ENCODE data around the gene RYR3.

The RYR3 gene

DNA sequence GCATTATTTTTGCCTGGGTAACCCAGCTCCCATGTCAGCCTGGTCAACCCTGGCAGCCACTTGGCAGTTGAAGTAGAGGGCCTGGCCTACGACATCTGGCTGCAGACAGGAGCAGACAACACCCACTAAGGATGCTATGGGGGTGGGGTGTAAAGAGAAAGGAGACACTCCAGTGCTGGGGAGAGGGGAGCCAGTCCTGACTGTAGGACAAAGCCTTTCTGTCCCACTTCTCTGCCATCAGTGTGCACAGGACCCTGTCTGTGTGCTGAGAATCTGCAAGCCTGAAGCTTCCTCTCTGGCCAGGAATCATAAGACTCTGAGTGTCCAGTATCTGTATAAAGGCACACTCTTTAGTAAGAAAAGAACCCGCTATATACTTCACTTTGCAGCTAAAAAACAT lies 561.2 kb downstream of the RYR3 start:
- Histone ChIP-seq H3F3A (ENCODE audit: insufficient read depth) (no peaks in the 10 kb centered on the region), H3K9ac (ENCODE audit: low read length) (no peak overlapping the region), H2AFZ (ENCODE audit: low read depth, low read length, severe bottlenecking) (no peak overlapping the region), H3K9me3 (ENCODE audit: insufficient read depth, low read length) (no peaks in the 10 kb centered on the region), H3K4me2 (ENCODE audit: low read depth, low read length, poor library complexity, severe bottlenecking) (no peak overlapping the region), H3K27ac (ENCODE audit: low read depth, low read length) (no peak overlapping the region), H3K27me3 (ENCODE audit: low read length) (no peaks in the 10 kb centered on the region), H3K9me2 (replicated peaks; ENCODE audit: insufficient read depth, low read length) (no peaks in the 10 kb centered on the region), H3K36me3 (ENCODE audit: low read length) (no peaks in the 10 kb centered on the region), H3K79me2 (ENCODE audit: insufficient read depth, low read length) (no peaks in the 10 kb centered on the region), H4K20me1 (ENCODE audit: low read depth, low read length) (no peaks in the 10 kb centered on the region), H3K4me3 (ENCODE audit: insufficient read depth, low read length, poor library complexity, severe bottlenecking) (no peak overlapping the region)
- TF ChIP-seq, protein P1, sequence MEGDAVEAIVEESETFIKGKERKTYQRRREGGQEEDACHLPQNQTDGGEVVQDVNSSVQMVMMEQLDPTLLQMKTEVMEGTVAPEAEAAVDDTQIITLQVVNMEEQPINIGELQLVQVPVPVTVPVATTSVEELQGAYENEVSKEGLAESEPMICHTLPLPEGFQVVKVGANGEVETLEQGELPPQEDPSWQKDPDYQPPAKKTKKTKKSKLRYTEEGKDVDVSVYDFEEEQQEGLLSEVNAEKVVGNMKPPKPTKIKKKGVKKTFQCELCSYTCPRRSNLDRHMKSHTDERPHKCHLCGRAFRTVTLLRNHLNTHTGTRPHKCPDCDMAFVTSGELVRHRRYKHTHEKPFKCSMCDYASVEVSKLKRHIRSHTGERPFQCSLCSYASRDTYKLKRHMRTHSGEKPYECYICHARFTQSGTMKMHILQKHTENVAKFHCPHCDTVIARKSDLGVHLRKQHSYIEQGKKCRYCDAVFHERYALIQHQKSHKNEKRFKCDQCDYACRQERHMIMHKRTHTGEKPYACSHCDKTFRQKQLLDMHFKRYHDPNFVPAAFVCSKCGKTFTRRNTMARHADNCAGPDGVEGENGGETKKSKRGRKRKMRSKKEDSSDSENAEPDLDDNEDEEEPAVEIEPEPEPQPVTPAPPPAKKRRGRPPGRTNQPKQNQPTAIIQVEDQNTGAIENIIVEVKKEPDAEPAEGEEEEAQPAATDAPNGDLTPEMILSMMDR (IDR thresholded peaks at IDR 0.05; ENCODE audit: insufficient read depth, low read length, poor library complexity, severe bottlenecking) = no peak
- no peak for TF ChIP-seq EZH2phosphoT487 (conservative IDR thresholded peaks at IDR 0.05; ENCODE audit: low read length)

DNA sequence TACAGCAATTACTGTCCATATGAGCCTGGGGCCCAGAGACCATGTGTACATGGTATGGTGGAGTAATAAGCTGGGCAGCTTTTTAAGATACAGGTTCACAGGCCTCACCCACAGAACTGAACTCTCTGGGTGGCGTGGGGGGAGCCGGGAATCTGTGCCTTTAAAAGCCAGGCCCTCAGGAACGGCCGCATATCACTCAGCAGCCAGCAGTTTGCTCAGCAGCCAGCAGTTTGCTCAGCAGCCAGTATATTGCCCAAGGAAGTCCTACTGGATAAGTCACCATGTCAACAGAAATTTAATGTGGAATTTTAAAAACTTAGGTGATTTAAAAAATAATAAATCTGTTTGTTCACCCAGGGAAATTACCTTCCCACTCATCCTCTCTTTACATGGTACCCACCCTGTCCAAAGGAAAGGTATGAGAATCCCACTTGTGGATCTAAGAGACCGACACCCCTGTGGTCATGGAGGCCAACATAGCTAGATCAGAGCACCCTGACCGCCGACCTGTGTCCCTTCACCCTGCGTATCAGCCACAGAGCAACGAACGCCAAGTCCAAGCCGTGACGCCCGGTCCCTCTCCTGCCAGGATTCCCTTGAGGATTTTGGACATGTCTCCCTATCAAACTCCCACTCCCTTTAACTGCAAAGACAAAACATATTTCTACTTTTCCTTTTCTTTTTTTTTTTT lies 561.8 kb downstream of the RYR3 start:
- Histone ChIP-seq H3K9me2 (replicated peaks; ENCODE audit: insufficient read depth, low read length) (no peaks in the 10 kb centered on the region), H3K27me3 (ENCODE audit: low read length) (no peaks in the 10 kb centered on the region), H3K9me3 (ENCODE audit: insufficient read depth, low read length) (no peaks in the 10 kb centered on the region), H3K4me2 (ENCODE audit: low read depth, low read length, poor library complexity, severe bottlenecking) (no peak overlapping the region), H3K4me3 (ENCODE audit: insufficient read depth, low read length, poor library complexity, severe bottlenecking) (no peak overlapping the region), H2AFZ (ENCODE audit: low read depth, low read length, severe bottlenecking) (no peak overlapping the region), H3K9ac (ENCODE audit: low read length) (no peak overlapping the region), H3F3A (ENCODE audit: insufficient read depth) (no peaks in the 10 kb centered on the region), H4K20me1 (ENCODE audit: low read depth, low read length) (no peaks in the 10 kb centered on the region), H3K27ac (ENCODE audit: low read depth, low read length) (no peak overlapping the region), H3K79me2 (ENCODE audit: insufficient read depth, low read length) (no peaks in the 10 kb centered on the region), H3K36me3 (ENCODE audit: low read length) (no peaks in the 10 kb centered on the region)
- TF ChIP-seq, protein P1 (IDR thresholded peaks at IDR 0.05; ENCODE audit: insufficient read depth, low read length, poor library complexity, severe bottlenecking) = no peak
- TF ChIP-seq EZH2phosphoT487 (conservative IDR thresholded peaks at IDR 0.05; ENCODE audit: low read length) = no peak

DNA sequence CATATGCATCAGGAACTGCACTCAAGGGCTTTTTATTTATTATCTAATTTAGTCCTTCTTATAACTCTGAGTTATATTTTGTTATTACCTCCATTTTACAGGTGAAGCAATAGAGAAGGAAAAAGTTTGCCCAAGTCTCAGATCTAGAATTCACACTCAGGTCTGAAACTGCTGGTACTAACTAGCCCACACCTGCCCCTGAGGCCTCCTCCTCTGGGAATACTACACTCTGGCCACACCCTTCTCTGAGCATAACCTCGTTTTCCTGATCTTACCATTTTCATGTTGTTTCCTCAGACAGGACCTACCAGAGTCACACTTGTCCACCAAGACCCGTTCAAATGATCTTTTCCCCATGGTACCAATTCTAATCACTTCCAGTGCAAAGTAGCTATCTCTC lies 563.4 kb downstream of the RYR3 start:
- TF ChIP-seq, protein P1 (IDR thresholded peaks at IDR 0.05; ENCODE audit: insufficient read depth, low read length, poor library complexity, severe bottlenecking) = no peak
- TF ChIP-seq EZH2phosphoT487 (conservative IDR thresholded peaks at IDR 0.05; ENCODE audit: low read length) = no peak
- Histone ChIP-seq H3K4me2 (ENCODE audit: low read depth, low read length, poor library complexity, severe bottlenecking) (no peak overlapping the region), H3K27me3 (ENCODE audit: low read length) (no peaks in the 10 kb centered on the region), H3K9me2 (replicated peaks; ENCODE audit: insufficient read depth, low read length) (no peaks in the 10 kb centered on the region), H3F3A (ENCODE audit: insufficient read depth) (no peaks in the 10 kb centered on the region), H4K20me1 (ENCODE audit: low read depth, low read length) (no peaks in the 10 kb centered on the region), H3K9ac (ENCODE audit: low read length) (no peak overlapping the region), H2AFZ (ENCODE audit: low read depth, low read length, severe bottlenecking) (no peak overlapping the region), H3K79me2 (ENCODE audit: insufficient read depth, low read length) (no peaks in the 10 kb centered on the region), H3K27ac (ENCODE audit: low read depth, low read length) (no peak overlapping the region), H3K36me3 (ENCODE audit: low read length) (no peaks in the 10 kb centered on the region), H3K4me3 (ENCODE audit: insufficient read depth, low read length, poor library complexity, severe bottlenecking) (no peak overlapping the region), H3K9me3 (ENCODE audit: insufficient read depth, low read length) (no peaks in the 10 kb centered on the region)

Data from SU-DHL-6 (cell line).